ENCODE data around the gene CHKB.

DNA sequence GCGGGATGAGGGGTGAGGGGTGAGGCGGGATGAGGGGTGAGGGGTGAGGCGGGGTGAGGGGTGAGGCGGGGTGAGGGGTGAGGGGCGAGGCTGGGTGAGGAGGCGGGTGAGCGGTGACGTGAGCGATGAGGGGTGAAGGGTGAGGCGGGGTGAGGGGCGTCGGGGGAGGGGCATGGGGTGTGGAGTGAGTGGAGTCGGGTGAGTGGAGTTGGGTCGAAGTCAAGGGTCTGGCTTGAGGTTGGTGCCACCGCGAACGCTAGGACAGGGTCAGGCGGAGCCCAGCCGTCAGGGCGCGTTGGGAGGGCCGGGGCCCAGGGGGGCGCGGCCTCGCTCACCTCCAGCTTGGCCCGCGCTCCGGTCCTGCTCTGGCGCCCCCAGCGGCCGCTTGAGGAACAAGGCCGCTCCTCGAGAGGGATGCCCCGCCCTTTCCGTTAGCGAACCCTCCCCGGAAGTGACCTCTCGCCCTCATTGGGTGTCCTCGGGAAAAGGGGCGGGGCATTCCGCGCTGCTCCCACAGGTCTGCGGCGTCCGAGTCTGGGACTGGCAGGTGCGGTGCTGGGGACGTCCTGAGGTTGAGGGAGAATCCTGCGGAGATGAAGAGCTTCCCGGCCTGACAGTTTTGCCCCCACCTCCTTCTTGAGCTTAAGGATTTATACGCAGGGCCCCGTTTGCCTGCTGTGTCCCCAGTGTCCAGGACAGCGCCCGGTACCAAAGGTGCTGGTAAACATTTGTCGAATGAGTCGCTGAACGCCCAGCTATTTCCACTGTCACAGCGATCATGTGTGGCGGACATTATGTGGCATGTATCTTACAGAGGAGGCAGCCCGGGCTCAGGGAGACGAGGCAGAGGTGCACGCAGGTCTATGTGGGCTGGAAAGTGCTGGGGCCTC, 19.9 kb downstream of the CHKB start, which contains the start of gene SYCE3:
- TF ChIP-seq, protein P1, sequence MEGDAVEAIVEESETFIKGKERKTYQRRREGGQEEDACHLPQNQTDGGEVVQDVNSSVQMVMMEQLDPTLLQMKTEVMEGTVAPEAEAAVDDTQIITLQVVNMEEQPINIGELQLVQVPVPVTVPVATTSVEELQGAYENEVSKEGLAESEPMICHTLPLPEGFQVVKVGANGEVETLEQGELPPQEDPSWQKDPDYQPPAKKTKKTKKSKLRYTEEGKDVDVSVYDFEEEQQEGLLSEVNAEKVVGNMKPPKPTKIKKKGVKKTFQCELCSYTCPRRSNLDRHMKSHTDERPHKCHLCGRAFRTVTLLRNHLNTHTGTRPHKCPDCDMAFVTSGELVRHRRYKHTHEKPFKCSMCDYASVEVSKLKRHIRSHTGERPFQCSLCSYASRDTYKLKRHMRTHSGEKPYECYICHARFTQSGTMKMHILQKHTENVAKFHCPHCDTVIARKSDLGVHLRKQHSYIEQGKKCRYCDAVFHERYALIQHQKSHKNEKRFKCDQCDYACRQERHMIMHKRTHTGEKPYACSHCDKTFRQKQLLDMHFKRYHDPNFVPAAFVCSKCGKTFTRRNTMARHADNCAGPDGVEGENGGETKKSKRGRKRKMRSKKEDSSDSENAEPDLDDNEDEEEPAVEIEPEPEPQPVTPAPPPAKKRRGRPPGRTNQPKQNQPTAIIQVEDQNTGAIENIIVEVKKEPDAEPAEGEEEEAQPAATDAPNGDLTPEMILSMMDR (IDR thresholded peaks at IDR 0.05), result peak; percentile 69 to 98 (median 96)
- TF ChIP-seq POLR2A (IDR thresholded peaks at IDR 0.05), result peak; percentile 53 to 97
